Stimulated activated CD4-positive, alpha-beta T cell treated with anti-CD3 and anti-CD28 coated beads, Interleukin-4, amount 100 ng/mL, for 48 hours (primary cell): ENCODE measurements around the gene GPR27.

Source experiments
- DNase-seq, 2 donors: peaks; one replicate each; pipeline ENCODE4 v3.0.0-alpha.2; 2020; ENCODE audit warnings: low read depth in 2 of 2

GPR27 gene

GRCh38 chr3:71732637-71733036 is 21.0 kb upstream of the GPR27 start:
- DNase-seq: no peak

- DNase-seq: no peak
These were observed 20.3 kb upstream of the GPR27 start for GRCh38 chr3:71733319-71733718.

GRCh38 chr3:71734881-71735280 is 18.8 kb upstream of the GPR27 start:
- no peak for DNase-seq

GRCh38 chr3:71742621-71743020 is 11.0 kb upstream of the GPR27 start:
- DNase-seq: no peak

GRCh38 chr3:71744738-71745137 is 8.9 kb upstream of the GPR27 start:
- DNase-seq: no peak

GRCh38 chr3:71751602-71752001 is 2.1 kb upstream of the GPR27 start:
- DNase-seq: no peak

GRCh38 chr3:71752831-71753700 is 589 bp upstream of the GPR27 start:
- no peak for DNase-seq

- DNase-seq: no peak
These were observed 1.1 kb downstream of the GPR27 start for GRCh38 chr3:71754610-71755253.

GRCh38 chr3:71758091-71758490 is 4.4 kb downstream of the GPR27 start:
- no peak for DNase-seq

GRCh38 chr3:71759401-71759800 is 5.7 kb downstream of the GPR27 start:
- no peak for DNase-seq

GRCh38 chr3:71760140-71760539 is 6.5 kb downstream of the GPR27 start:
- DNase-seq: no peak

GRCh38 chr3:71763426-71763825 is 9.8 kb downstream of the GPR27 start:
- no peak for DNase-seq

GRCh38 chr3:71771126-71771525 is 17.5 kb downstream of the GPR27 start:
- DNase-seq: no peak

- no peak for DNase-seq
These were observed 18.2 kb downstream of the GPR27 start for GRCh38 chr3:71771884-71772283.

GRCh38 chr3:71776538-71776937 is 22.9 kb downstream of the GPR27 start:
- no peak for DNase-seq

- no peak for DNase-seq
These were observed 24.7 kb downstream of the GPR27 start for GRCh38 chr3:71778353-71778752.

GRCh38 chr3:71779674-71780377 is 26.2 kb downstream of the GPR27 start:
- no peak for DNase-seq

- no peak for DNase-seq
These were observed 26.8 kb downstream of the GPR27 start for GRCh38 chr3:71780430-71780829.

GRCh38 chr3:71783152-71783551 is 29.5 kb downstream of the GPR27 start:
- DNase-seq: no peak

- no peak for DNase-seq
These were observed 30.7 kb downstream of the GPR27 start for GRCh38 chr3:71784201-71784913.

GRCh38 chr3:71784914-71785531 is 31.4 kb downstream of the GPR27 start, which contains the start of gene PROK2:
PROK2 (minus strand) TSS chr3:71785148; CDS start chr3:71785052, 96 bp downstream.
- peak; percentile 19 to 29 for DNase-seq
